ENCODE data around the gene CLEC16A. TPM values are rescaled to one million over a fixed set of nuclear protein-coding genes. Genes with fewer than 3 reads are reported as not detected.

CLEC16A gene
- total and polyA plus RNA-seq, 9 of the 15 experiments (the other 6 are each of a cell fraction or from before 2014, with no cell fraction given) = 1.00 to 22.3 (median 10.0) TPM

GRCh38 chr16:11128211-11129141 lies 184.1 kb downstream of the CLEC16A start (continued):
- 0 out of 2 replicates have a peak, but pooled peaks have one; percentile 32 for TF ChIP-seq BHLHE40 (IDR thresholded peaks at IDR 0.05; ENCODE audit: low read length)
- no peak for TF ChIP-seq TFAM (CRISPR knock-in tag; conservative IDR thresholded peaks at IDR 0.05)
- TF ChIP-seq, protein P1, sequence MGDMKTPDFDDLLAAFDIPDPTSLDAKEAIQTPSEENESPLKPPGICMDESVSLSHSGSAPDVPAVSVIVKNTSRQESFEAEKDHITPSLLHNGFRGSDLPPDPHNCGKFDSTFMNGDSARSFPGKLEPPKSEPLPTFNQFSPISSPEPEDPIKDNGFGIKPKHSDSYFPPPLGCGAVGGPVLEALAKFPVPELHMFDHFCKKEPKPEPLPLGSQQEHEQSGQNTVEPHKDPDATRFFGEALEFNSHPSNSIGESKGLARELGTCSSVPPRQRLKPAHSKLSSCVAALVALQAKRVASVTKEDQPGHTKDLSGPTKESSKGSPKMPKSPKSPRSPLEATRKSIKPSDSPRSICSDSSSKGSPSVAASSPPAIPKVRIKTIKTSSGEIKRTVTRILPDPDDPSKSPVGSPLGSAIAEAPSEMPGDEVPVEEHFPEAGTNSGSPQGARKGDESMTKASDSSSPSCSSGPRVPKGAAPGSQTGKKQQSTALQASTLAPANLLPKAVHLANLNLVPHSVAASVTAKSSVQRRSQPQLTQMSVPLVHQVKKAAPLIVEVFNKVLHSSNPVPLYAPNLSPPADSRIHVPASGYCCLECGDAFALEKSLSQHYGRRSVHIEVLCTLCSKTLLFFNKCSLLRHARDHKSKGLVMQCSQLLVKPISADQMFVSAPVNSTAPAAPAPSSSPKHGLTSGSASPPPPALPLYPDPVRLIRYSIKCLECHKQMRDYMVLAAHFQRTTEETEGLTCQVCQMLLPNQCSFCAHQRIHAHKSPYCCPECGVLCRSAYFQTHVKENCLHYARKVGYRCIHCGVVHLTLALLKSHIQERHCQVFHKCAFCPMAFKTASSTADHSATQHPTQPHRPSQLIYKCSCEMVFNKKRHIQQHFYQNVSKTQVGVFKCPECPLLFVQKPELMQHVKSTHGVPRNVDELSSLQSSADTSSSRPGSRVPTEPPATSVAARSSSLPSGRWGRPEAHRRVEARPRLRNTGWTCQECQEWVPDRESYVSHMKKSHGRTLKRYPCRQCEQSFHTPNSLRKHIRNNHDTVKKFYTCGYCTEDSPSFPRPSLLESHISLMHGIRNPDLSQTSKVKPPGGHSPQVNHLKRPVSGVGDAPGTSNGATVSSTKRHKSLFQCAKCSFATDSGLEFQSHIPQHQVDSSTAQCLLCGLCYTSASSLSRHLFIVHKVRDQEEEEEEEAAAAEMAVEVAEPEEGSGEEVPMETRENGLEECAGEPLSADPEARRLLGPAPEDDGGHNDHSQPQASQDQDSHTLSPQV (IDR thresholded peaks at IDR 0.05) = peak; percentile 49; the same call in 1 of the 2 replicates
- TF ChIP-seq, protein P2, sequence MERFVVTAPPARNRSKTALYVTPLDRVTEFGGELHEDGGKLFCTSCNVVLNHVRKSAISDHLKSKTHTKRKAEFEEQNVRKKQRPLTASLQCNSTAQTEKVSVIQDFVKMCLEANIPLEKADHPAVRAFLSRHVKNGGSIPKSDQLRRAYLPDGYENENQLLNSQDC (CRISPR knock-in tag; IDR thresholded peaks at IDR 0.05) = no peak
- TF ChIP-seq ATF1 (CRISPR knock-in tag; IDR thresholded peaks at IDR 0.05) = no peak
- peak; percentile 56; the same call in 1 of the 2 replicates for TF ChIP-seq ATF1 (tag; IDR thresholded peaks at IDR 0.05)
- peak; percentile 42 for TF ChIP-seq VEZF1 (CRISPR knock-in tag; IDR thresholded peaks at IDR 0.05)
- TF ChIP-seq, protein P3, sequence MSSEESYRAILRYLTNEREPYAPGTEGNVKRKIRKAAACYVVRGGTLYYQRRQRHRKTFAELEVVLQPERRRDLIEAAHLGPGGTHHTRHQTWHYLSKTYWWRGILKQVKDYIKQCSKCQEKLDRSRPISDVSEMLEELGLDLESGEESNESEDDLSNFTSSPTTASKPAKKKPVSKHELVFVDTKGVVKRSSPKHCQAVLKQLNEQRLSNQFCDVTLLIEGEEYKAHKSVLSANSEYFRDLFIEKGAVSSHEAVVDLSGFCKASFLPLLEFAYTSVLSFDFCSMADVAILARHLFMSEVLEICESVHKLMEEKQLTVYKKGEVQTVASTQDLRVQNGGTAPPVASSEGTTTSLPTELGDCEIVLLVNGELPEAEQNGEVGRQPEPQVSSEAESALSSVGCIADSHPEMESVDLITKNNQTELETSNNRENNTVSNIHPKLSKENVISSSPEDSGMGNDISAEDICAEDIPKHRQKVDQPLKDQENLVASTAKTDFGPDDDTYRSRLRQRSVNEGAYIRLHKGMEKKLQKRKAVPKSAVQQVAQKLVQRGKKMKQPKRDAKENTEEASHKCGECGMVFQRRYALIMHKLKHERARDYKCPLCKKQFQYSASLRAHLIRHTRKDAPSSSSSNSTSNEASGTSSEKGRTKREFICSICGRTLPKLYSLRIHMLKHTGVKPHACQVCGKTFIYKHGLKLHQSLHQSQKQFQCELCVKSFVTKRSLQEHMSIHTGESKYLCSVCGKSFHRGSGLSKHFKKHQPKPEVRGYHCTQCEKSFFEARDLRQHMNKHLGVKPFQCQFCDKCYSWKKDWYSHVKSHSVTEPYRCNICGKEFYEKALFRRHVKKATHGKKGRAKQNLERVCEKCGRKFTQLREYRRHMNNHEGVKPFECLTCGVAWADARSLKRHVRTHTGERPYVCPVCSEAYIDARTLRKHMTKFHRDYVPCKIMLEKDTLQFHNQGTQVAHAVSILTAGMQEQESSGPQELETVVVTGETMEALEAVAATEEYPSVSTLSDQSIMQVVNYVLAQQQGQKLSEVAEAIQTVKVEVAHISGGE (CRISPR knock-in tag; IDR thresholded peaks at IDR 0.05) = no peak; a peak in 1 of 6 replicates
- TF ChIP-seq ZNF175 (CRISPR knock-in tag; IDR thresholded peaks at IDR 0.05; ENCODE audit: low read depth) = peak; percentile 75
- no peak for TF ChIP-seq C11orf30 (IDR thresholded peaks at IDR 0.05; ENCODE audit: low read depth)
- TF ChIP-seq ZNF395 (CRISPR knock-in tag; IDR thresholded peaks at IDR 0.05) = peak; percentile 53; the same call in 1 of the 2 replicates
- no peak for TF ChIP-seq LARP7 (IDR thresholded peaks at IDR 0.05)
- TF ChIP-seq, protein P4, sequence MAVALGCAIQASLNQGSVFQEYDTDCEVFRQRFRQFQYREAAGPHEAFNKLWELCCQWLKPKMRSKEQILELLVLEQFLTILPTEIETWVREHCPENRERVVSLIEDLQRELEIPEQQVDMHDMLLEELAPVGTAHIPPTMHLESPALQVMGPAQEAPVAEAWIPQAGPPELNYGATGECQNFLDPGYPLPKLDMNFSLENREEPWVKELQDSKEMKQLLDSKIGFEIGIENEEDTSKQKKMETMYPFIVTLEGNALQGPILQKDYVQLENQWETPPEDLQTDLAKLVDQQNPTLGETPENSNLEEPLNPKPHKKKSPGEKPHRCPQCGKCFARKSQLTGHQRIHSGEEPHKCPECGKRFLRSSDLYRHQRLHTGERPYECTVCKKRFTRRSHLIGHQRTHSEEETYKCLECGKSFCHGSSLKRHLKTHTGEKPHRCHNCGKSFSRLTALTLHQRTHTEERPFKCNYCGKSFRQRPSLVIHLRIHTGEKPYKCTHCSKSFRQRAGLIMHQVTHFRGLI (CRISPR knock-in tag; IDR thresholded peaks at IDR 0.05) = no peak; the same call in 1 of the 2 replicates

All from K562 (cell line).